GM12891 (cell line): ENCODE measurements around the gene NME8.

Experiments used
- POLR2A ChIP-seq: IDR thresholded peaks from 2 replicates; pipeline ENCODE4 v1.6.1; 2011; ENCODE audit warnings: low read depth, low read length, control low read depth
- SPI1 ChIP-seq: IDR thresholded peaks from 2 replicates; pipeline ENCODE4 v1.6.1; 2011; ENCODE audit warnings: low read depth, low read length, control low read depth

DNA sequence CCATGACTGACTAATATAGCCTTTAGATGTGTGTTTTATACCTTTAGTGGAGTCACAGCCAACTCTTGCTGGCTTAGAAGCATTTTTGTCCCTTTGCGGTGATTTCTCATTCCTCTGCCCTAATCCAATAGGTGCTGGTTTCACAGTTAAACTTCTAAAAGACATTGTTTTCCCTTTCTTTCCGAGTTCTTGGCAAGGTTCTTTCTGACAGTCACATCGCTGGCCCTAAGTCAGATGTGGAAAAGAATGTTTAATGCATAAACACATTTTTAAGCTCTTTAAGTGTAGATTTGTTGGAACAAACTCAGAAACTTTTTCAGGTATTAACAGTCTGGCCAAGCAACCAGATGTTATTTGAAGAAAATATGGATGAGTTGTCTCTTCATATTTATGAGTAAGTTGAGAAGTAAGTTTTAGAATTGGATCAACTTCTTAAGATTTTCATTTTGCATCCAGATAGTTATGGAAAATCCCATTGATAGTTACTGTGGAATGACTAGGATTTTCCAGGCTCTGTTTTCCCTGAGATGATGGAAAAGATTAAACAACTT lies 76.2 kb downstream of the NME8 start:
- no peak for TF ChIP-seq POLR2A
- no peak for TF ChIP-seq SPI1
